COLO668 (cell line): ENCODE data around the gene NPAS3.
A peak's percentile ranks its signal among the peaks of the same experiment; 100 is the strongest.

ENCODE experiments used
- DNase-seq: peaks from one replicate; lab custom pipeline; 2025; ENCODE audit not compliant: unreplicated experiment; lab: John Stamatoyannopoulos, UW

NPAS3 gene

GRCh38 chr14:33430414-33431035, 491.8 kb downstream of the NPAS3 start:
- DNase-seq: no peak

DNA sequence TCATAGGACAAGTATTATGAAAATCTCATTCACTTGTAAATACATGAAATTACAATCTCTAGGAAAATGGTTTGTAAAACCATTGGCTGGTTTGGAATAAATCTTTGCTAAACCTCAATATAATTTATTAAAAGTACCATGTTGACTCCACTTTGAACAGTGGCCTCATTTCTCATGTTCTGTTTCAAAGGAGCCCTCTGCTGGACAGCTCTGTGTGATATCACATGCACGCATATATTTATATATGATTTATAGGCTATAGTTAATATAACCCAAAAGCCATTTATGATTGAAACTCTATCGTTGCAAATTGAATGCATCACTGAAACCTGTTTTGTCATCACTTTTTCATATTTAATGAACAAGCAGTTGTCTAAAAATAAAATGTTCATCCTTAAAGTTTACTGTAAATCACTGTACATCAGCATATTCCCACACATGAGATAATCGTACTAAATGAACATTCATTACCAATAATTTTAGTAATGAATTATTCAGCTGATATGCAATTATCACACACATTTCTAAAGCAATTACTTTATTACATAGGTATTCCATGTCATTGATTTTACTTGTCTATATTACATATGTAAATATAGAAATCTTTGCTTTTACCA, 493.8 kb downstream of the NPAS3 start:
- DNase-seq: peak; percentile 47

DNA sequence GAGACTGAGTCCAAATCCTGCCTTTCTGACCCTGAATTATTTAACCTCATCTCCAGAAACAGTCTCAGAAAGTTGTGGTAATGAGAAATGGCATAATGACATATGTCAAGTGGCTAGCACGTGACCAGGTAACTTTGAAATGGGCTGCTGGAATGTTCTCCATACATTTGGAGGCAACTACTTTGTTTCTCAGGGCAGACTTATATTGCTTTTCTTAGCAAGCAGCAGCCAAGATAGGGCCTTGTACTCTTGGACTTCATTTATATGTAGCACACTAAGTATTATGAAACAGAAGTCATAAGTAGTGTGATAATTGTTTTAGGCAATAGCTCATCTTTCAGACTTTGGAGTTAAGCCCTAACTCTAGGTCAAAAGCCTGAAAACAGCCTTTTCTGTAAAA, 494.7 kb downstream of the NPAS3 start:
- no peak for DNase-seq

DNA sequence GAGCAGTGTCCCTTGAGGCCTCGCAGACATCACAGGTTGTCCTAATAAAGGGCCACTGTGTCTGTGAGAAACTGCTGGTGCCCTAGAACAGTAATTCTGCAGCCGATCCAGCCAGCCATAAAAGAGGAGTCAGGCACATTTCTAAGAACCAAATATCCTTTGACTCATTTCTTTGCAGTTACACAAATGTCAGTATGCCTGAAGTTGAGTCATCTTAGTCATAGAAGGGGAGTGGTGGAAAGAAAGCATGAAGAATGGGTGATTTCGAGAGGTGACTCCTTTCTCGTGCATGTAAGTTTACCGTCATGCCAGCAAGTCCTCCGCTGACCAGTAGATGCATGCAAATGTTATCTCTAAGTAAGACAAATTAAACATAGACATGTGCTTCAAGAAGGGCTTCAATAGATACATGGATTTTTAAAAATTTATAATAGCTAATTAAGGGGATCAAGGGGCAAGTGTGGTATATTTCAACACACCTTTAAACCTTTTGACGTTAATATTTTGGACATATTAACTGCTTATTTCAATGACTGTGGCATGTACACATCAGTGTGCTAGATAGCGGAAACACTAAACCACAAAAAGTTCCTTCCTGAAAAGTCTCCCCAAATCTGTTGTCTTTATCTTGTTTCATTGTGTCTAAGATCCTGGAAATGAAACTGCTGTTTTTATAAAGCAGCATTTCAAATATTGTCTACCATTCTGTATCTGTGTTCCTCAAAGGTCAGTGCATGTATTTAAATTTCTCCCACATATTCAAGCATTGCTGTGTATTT, 497.4 kb downstream of the NPAS3 start:
- no peak for DNase-seq

DNA sequence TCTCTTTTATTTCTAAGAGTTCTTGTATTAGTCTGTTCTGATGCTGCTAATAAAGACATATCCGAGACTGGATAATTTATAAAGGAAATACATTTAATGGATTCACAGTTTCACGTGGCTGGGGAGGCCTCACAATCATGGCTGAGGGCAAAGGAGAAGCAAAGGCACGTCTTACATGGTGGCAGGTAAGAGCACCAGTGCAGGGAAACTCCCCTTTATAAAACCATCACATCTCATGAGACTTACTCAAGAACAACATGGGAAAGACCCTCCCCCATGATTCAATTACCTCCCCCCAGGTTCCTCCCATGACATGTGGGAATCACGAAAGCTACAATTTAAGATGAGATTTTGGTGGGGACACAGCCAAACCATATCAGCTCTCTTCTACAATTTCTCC, 503.0 kb downstream of the NPAS3 start:
- no peak for DNase-seq

GRCh38 chr14:33444136-33444535, 505.5 kb downstream of the NPAS3 start:
- no peak for DNase-seq

GRCh38 chr14:33449268-33449667, 510.6 kb downstream of the NPAS3 start:
- DNase-seq: no peak

- DNase-seq: no peak
Measured at GRCh38 chr14:33449703-33450395, 511.2 kb downstream of the NPAS3 start.

DNA sequence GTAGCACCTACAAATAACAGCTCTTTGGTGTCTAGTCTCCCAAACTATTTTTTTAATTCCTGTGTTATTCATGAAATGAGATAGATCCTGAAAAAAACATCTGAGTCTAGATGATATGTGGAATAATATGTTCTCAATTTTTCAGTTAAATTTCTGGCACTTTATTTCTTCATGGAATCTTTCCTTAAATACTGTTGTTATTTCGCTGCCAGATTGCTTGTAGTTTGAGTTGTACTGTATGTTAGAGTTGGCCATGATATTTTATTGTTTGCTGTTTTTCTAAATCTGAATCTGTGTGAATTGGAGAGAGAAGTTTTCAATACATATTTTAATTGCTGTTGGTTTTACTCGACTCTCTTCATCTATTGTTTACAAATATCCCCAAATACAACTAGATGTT, 511.7 kb downstream of the NPAS3 start:
- DNase-seq: no peak

- DNase-seq: no peak
Measured at GRCh38 chr14:33451211-33451610, 512.5 kb downstream of the NPAS3 start.

DNA sequence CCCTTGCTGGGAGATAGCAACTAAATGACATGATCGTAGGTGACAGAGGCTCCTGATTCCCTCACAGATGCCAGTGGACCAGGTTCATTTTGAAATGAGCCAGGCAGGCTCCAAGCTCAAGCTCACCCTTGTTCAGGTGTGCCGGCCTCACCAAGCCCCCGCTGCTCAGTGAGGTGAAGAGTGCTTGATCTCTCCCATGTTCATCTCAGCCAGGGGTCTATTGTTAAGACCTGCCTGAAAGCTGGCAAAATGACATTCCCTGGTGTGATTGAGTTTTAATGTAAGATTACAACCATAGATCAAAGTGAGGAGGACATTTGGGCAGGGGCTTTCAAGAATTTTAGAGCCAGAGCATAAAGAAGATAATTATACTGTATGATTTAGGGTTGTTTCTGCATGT, 514.3 kb downstream of the NPAS3 start:
- DNase-seq: no peak

DNA sequence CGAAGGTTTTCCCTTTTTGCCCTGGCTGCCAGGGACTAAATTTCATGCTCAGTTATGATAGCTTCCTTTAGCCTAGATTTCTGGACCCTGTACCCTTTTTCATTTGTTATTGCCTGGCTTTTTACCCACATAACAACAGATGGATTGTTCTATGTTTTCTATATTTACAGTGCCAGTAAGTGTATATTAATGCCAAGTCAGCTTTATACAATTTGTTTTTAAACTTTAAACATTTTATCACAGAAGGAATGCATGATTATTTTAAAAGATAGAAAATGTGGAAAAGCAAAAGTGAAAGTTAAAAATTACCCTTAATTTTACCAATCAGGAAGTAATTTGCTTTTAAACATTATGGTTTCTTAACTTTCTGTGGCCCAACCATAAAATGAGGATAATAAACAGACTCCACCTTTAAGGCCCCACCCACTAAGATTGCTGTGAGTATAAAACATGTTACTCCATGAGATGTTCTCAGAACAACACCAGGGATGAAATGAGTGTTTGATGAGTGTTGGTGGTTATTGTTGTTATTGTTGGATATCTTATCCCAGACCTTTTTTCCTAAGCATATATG, 515.4 kb downstream of the NPAS3 start:
- DNase-seq: no peak

DNA sequence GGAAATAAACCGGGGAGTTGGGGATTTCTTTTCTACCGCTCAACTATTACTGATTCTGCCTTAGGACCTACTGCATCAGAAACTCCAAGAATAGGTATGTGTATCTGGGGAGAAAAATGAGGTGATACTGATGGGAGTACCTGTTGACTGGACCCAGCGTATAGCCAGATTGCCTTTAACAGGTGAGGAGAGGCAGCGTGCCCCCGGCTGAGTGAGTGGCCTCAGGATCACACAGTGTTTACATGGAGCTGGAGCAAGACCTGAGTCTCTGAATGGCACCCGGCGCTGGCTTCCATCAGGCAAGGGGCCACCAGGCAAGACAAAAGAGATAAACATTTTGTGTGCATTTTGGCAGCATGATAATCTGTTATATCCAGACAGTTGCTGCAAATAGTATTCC, 516.0 kb downstream of the NPAS3 start:
- no peak for DNase-seq

GRCh38 chr14:33455654-33456345, 517.1 kb downstream of the NPAS3 start:
- DNase-seq: no peak

DNA sequence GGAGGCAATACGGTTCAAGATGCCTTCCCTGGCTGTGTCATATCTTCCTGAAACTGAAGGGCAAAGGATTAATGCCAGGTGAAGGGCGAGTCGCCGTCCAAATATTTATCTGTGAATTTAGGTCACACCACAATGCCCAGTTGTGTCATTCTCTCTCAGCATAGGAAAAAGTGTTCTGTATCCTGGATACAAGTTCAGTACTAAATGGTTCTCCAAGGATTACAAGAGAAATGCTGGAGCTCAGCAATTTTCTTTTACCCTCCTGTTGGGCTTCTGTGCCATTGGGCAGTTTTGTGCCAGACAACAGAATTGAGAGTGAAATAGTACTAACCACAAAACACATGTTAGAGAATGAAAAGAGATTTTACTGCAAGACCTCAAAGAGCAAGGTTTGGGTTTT, 518.3 kb downstream of the NPAS3 start:
- no peak for DNase-seq

DNA sequence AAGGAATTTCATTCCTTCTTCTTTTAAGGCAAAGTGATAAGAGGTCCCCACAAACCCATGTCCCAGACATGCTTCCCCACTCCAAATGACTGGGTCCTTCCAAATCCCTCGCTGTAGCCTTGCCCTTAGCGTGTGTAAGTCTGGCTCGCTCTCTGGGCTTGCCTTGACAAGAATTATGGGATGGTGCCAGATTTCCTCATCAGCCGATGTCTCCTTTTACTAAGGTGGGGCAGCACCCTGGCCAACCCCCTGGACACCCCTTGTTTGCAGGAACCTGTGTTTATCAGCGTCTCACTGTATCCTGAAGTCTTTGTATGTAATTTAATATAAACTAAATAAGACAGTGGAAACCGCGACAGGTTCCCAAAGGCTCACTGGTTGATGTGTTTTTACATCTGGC, 518.9 kb downstream of the NPAS3 start:
- no peak for DNase-seq

- DNase-seq: no peak
Measured at GRCh38 chr14:33460164-33460563, 521.5 kb downstream of the NPAS3 start.

GRCh38 chr14:33461036-33461435, 522.4 kb downstream of the NPAS3 start:
- no peak for DNase-seq

- no peak for DNase-seq
Measured at GRCh38 chr14:33463731-33464130, 525.1 kb downstream of the NPAS3 start.

- DNase-seq: no peak
Measured at GRCh38 chr14:33464254-33464962, 525.7 kb downstream of the NPAS3 start.
